Kasumi-1 (cell line): Measurements from ENCODE around the gene KLHL30.

Source experiments
- DNase-seq, 2 experiments: peaks; one replicate each; lab custom pipeline; 2025; lab: John Stamatoyannopoulos, UW

The KLHL30 gene

DNA sequence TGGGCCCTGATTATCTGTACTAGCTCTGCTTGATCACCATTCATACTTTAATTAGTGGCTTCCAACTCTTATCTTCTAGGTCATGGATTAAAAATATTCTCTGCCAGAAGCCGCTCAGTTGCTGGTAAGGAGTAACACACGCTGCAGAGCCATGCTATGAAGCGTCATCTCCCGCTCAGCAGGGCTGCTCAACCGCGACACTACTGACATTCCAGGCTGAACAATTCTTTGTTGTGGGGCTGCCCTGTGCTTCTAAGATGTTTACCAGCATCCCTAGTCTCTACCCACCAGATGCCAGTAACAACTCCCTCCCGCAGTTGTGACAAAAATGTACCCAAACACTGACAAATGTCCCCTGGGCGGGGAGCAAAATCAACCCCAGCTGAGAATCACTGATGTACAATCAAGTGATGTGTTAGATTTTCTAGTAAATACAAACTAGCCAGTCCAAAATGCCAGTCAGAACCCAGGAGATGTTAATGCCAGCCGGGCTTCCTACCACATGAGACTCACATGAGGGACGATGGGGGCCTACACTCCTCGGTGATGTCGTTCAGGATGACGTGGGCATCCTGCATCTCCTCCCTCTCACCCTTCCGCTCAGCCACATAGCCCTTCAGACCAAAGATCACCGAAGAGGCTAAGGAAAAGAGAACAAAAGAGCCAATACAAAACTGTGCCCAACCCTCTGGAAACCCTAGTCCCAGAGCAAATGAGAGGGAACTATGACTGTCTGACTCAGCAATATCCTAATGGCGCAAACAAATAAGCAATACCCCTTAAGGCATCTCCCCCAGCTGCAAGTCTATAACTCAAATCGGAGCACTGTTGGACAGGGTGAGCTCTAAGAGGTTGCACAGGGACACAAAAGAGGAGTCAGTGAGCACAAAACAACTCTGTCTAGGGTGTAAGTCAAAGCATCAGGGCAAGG, 49.4 kb downstream of the KLHL30 start:
- no peak for DNase-seq

DNA sequence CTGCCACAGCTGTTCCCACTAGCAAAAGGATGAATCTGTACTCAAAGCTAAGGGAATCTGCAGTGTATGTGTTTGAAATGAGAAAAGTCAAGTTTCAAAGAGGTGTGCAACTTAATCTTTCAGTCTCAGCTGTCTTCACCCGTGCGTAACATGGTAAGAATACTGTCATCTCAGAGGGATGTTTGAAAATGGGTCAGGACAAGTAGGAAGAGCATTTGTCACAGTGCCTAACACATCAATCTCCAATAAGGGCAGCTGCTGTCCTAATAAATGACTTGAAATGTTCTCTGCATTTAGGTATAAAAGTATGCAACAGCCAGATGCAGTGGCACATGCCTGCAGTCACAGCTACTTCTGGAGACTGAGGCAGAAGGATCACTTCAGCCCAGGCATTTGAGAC, 52.0 kb downstream of the KLHL30 start:
- DNase-seq: no peak
